Heart left ventricle (tissue), 13 donors: Measurements from ENCODE around the gene LYSMD1.

ENCODE experiments used
- CTCF ChIP-seq, 12 donors: fragments of 200-600 bp; sonication (generic) in 4 of 12; IDR thresholded peaks; one replicate each; pipeline versions ENCODE4 v1.5.0 to v1.8.0; 2018 to 2022; ENCODE audit warnings: antibody characterized with exemption in 12 of 12, mild to moderate bottlenecking in 5 of 12
- POLR2A ChIP-seq, 2 donors: fragments of 450-650 bp; IDR thresholded peaks; one replicate each; pipeline ENCODE4 v1.6.1; 2017; ENCODE audit warnings: antibody characterized with exemption in 2 of 2, mild to moderate bottlenecking in 2 of 2, moderate library complexity in 2 of 2
- donor health status: ischemic (EF 13 %, LVEDD 7.1; RV severe dilation, severe dysfunction).
- donor health status: DM: no; HTN: yes; CAD: no.
- donor health status: DM: no; HTN: no; CAD: no.
- donor health status: ischemic (EF 25% LVEDD 6.9; RV normal size, moderate dysfunction).
- donor health status: ischemic (EF 25% LVEDD 5.7; RV mildly dilated, moderate dysfunction).
- donor health status: ischemic (EF 35%, LVEDD 5.7; RV mildly dilated, moderate dysfunction).
- donor health status: nonischemic (EF 11% LVEDD 7.7; RV severe dilation, severe dysfunction).
- donor health status: DM: yes; HTN: yes; CAD: no.
- donor health status: PGD.
- donor health status: ischemic (EF 29% LVEDD 5.4; RV normal size, mild dysfunction).
- donor health status: nonischemic (EF 23%, LVEDD 6.1; RV moderate dilation, normal function).

DNA sequence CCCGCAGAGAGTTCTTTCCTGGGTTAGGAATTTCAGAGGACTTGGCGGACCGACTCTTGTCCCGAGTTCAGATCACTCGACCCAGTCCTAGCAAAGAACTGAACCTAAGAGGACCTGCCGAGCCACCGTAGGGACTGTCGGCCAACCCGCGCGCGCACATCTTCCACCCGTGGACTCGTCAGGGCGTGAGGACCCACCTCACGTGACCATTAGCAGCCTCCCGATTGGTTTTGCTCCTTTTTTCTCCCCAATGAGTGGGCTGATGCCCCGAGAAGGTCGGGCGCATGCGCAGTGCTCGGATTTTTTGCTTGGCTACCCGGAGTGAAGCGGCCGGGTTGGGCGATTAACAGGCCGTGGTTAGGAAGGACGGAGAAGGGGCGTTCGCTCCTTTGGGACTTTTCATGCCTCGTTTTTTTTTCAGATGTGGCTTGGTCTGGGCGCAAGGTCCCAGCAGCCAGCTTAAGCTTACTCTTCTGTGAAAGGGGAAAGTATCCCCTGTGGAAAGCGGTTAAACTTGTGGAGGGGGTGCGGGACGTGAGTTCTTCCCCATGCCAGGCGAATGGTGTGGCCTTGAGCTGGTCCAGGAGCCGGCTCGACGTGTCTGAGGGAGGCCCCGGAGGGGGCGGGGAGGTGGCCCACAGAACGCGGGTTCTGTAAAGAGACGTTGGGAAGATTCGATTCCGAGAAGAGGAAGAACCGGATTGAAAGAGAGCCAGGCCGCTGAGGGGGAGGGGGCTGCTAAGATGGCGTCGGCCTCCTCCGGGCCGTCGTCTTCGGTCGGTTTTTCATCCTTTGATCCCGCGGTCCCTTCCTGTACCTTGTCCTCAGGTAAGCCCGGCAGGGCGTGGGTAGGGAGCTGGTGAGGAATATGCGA is 32.8 kb upstream of the LYSMD1 start, which contains the start of gene PIP5K1A:
- no peak for TF ChIP-seq CTCF (IDR thresholded peaks at IDR 0.05)
- peak in 1 of 2 donors; percentile 68 for TF ChIP-seq POLR2A (IDR thresholded peaks at IDR 0.05)
